GM21381 (cell line): ENCODE measurements around the gene MPC2.
A peak's percentile ranks its signal among the peaks of the same experiment; 100 is the strongest.

Source experiments
- ATAC-seq: cut with Tn5 transposase; IDR thresholded peaks from one replicate; pipeline ENCODE4 v1.9.1; 2021; ENCODE audit warnings: mild to moderate bottlenecking, moderate library complexity; ENCODE audit not compliant: unreplicated experiment

Gene MPC2

DNA sequence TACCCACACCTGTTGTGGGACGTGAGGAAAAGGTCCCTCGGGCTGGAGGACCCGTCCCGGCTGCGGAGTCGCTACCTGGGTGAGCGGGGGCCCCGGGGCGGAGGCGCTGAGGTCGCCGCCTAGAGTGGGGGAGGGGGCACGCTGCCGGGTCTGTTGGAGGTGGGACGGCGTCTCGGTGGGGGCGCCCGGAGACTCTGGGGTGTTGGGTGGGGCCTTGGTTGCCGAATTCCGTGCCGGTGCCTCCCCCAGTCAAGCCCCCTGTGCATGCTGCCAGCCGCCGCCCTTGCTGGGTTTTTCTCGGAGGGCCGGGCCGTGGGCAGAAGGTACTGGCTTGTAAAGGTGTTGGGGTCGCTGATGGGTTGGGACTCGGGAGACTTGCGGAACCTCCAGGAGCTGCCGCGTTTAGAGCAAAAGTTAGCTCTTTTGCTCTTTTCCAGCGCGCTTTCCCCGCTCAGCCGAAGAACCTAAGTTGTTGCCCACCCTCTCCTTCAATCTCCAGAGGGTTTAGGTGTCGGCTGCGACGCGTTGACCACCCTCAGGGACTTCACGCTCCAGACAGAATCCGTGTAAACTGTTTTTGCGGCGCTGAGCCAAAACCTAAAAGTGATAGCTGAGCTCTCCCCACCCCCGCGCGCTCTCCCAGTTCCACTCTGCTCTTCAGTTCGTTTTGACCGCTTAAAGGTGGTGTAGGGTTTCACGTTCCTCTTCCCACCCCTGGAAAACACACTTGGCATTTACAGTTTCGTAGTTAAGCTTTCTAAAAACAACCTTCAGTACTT, at the start of gene MPC2:
MPC2 (minus strand) TSS at position 143 of the 779 bp plus-strand sequence. CDS start 1,231 bp downstream, outside the sequence.
- peak; percentile 1 for ATAC-seq

DNA sequence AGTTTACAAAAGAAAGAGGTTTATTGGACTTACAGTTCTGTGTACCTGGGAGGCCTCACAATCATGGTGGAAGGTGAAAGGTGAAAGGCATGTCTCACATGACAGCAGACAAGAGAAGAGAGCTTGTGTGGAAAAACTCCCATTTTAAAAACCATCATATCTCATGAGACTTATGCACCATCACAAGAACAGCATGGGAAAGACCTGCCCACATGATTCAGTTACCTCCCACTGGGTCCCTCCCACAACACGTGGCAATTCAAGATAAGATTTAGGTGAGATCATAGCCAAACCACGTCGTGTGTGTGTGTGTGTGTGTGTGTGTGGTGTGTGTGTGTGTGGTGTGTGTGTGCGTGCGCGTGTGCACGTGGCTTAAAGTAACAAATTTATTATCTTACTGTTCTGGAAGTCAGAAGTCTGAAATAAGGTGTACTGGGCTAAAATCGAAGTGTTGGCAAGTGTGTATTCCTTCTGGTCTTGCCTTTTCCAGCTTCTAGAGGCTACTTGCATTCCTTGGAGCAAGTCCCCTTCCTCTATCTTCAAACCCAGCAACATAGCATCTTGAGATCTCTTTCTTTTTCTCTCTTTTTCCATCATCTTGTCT, 48.1 kb upstream of the MPC2 start:
- no peak for ATAC-seq

DNA sequence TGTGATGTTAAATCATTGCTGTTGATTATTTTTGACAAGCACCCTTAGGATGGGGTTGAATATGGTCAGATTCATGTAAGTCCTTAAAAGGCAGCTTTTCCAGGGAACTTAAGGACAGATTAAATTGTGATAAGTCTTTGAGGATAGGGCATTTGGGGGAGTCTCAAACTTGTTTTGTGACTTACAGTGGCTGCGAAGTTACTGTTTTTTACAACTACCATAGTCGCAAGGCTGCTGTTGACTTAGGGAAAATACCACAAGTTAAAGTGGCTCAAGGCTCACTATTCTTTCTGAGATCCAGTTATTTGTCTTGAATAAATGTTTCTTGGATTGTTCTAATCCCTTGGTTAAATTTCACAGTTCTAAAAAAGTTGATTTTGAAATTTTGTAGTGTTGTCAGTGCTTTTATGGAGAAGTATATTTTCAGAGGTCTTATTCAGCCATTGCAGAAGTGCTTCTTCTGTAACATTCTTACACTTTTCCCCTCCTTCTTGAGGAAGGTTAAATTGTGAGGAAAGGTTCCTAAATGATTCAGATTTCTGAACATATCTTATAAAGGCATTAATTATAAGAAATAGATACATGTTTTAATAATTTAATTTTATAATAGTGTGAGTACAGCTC, 47.0 kb upstream of the MPC2 start:
- ATAC-seq, result no peak

DNA sequence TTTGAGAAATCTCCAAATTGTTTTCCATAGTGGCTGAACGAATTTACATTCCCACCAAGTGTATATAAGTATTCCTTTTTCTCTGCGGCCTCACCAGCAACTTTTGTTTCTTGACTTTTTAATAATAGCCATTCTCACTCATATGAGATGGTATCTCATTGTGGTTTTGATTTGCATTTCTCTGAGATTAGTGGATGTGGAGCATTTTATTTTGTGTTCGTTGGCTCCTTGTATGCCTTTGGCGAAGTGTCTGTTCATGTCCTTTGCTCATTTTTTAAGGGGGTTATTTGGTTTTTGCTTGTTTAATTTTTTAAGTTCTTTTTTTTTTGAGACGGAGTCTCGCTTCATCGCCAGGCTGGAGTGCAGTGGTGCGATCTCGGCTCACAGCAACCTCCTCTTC, 45.1 kb upstream of the MPC2 start:
- no peak for ATAC-seq

DNA sequence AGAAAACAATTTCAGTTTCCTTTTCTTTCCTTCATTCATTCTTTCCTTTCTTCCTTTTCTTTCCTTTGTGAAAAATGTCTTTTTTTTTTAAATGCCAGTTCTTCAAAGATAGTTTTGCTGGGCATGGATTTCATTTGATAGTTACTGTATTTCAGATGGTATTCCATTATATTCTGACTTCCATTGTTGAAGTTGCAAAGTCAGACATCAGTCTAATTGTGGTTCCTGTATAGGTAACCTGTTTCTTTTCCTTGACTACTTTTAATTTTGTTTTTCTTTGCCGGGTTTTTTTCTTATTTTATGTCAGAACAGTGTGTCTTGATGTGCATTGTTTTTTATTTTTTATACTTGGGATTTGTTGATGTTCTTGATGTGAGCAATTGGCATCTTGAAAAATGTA, 40.4 kb upstream of the MPC2 start:
- no peak for ATAC-seq

DNA sequence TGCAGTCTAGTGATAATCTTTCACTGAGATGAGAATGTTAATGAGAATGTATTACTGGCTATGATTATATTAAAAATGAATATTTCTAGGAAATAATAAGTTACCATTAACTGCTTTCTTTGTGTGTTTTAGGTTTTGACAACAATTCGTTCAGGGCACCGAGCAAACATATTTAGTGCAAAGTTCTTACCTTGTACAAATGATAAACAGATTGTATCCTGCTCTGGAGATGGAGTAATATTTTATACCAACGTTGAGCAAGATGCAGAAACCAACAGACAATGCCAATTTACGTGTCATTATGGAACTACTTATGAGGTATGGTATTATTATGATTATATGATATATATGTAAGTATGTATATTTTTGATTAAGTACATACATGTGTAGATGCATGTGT, 37.8 kb upstream of the MPC2 start:
- ATAC-seq, result no peak

DNA sequence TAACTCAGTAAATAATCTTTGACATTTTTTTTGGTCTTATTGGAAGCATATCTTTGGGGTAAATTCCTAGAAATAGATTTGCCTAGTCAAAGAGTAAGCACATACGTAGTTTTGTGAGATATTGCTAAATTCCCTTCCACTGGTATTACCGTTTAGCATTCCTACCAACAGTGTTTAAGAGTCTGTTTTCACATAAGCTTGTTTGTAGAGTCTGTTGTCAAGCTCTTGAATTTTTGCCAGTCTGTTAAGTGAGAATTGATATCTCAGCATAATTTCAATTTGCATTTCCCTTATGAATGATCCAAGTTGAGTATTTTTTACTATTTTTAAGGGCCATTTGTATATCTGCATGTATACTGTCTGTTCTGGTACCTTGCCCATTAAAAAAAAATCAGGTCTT, 37.0 kb upstream of the MPC2 start:
- no peak for ATAC-seq

DNA sequence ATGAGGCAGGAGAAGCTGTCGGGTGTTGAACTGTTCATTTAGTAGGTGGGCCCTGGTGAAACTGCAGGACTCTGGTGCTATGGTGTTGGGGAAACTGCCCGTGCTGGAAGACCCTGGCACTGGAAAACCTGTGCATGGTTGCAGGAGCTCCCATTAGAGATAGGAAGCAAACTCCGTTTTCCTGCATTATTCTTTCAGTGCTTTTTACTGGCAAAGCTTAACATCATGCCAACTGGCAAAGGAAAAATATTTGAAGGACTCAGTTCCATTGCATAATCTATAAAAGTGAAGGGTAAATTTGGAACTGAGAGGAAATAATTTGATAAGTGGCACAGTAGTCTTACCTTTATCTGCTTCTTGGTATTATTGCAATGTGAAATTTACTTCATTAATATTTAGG, 31.7 kb upstream of the MPC2 start:
- ATAC-seq, result no peak

DNA sequence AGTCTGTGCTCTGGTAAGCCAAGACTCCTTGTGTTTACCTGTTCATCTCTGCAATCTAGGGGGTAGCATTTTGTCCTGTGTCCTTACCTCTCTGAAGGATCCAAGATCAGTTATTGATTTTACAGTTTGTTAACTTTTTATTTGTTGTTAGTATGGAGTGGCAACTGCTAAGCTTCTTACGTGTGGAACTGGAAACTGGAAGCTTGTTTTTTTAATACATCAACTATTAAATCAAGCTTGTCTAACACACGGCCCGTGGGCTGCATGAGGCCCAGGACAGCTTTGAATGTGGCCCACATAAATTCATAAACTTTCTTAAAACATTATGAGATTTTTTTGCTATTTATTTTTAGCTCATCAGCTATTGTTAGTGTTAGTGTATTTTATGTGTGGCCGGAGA, 29.2 kb upstream of the MPC2 start:
- ATAC-seq, result no peak

DNA sequence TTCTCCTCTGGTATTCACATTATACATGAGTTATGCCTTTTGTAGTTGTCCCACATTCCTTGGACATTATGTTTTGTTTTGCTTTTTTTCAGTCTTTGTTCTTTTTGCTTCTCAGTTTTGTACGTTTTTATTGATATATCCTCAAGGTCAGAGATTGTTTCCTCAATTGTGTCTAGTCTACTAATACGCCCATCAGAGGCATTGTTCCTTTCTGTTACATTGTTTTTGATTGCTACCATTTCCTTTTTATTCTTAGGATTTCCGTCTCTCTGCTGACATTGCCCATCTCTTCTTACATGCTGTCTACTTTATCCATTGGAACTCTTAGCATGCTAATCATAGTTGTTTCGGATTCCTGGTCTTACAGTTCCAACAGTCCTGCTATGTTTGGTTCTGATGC, 27.8 kb upstream of the MPC2 start:
- no peak for ATAC-seq

DNA sequence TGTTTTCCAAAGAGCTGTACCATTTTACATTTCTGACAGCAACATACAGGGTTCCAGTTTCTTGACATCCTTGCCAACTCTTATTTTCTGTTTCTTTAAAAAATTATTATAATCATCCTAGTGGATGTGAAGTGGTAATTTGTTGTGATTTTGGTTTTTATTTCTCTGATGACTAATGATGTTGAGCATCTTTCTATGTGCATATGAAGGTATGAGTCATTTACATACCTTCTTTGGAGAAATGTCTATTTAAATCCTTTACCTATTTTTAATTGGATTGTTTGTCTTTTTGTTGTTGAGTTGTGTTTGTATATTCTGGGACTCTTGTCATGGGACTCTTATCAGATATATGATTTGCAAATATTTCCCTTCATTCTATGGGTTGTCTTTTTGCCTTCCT, 20.8 kb upstream of the MPC2 start:
- no peak for ATAC-seq

DNA sequence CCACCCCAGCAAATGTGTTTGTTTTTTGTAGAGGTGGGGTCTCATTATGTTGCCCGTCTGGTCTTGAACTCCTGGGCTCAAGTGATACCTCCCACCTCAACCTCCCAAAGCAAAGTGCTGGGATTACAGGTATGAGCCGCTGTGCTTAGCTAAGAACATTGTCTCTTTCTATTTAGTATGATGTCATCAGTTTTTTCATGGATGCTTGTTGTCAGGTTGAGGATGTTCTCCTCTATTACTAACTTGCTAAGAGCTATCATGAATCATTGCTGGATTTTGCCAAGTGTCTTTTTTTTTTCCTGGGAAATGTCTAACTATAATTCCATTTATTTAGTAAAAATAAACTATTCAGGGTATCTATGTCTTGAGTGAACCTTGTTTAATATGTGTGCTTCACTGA, 19.0 kb upstream of the MPC2 start:
- ATAC-seq, result no peak

DNA sequence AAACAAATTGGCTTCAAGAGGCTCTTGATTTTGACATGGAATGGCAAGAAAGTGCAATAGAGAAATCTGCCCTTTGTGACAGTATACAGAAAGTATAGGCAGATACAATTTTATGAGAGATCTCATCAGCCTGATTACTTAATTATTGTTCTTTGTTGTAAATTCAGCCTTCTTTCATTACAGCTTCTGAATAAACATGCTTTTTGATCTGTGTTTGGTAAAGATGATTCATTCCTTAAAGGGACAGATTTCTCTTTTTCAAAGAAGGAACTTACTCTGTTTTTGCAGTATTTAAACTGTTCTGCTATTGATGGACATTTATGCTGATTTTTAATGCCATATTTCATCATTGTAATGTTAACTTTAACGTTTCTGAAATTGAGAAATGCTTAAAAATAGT, 13.7 kb upstream of the MPC2 start:
- no peak for ATAC-seq

DNA sequence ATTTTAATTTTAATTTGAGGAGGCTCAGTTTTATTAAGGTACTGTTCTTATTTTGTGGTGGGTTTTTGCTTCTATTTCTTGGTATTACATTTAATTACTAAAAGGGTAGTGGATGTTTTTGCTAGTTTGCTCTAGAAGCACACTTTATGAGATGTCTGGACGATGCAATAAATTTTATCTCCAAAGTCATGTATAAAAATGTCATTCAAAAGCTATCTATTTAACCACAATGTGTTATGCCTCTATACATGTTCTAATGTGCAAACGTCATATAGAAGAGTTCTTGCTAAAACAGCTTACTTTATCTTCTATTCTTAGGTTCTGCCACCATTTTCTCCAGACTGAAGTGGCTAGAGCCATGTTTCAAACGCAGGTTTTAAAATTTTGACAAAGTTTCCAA, 12.9 kb upstream of the MPC2 start:
- no peak for ATAC-seq

DNA sequence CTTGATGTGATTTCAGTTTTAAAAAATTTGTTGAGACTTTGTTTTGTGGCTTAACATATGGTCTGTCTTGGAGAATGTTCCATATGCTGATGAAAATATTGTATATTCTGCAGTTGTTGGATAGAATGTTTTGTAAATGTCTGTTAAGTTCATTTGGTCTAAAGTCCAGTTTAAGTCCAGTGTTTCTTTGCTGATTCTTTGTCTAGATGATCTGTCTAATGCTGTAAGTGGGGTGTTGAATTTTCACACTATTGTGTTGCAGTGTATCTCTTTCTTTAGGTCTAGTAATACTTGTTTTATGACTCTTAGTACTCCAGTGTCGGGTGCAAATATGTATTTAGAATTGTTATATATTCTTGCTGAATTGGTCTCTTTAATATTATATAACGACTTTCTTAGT, 10.9 kb upstream of the MPC2 start:
- ATAC-seq, result no peak

DNA sequence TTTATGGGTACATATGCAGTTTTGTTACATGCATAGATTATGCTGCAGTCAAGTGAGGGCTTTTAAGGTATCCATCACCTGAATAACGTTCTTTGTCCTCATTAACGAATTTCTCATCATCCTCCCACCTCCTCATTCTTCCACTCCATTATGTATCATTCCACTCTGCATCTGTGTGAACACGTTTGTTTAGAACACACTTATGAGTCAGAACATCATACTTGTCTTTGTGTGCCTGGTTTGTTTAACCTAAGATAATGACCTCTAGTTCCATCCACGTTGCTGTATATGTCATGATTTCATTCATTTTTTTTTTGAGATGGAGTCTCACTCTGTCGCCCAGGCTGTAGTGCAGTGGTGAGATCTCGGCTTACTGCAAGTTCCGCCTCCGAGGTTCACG, 6.7 kb upstream of the MPC2 start:
- no peak for ATAC-seq

DNA sequence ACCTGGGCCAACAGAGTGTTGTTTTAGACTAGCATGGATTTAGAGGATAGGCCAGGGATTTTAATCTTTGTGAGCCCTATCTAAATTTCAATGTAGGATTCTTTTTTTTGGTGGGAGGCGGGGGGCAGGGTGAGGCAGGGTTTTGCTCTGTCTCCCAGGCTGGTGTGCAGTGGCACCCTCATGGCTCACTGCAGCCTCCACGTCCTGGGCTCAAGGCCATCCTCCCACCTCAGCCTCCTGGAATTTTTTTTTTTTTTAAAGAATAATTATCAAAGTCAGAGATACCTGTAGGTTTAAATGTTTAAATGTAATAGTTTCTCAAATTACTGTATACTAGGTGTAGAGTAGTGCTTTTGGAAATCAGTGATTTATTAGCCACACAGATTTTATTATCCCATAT, 3.4 kb upstream of the MPC2 start:
- ATAC-seq, result no peak

DNA sequence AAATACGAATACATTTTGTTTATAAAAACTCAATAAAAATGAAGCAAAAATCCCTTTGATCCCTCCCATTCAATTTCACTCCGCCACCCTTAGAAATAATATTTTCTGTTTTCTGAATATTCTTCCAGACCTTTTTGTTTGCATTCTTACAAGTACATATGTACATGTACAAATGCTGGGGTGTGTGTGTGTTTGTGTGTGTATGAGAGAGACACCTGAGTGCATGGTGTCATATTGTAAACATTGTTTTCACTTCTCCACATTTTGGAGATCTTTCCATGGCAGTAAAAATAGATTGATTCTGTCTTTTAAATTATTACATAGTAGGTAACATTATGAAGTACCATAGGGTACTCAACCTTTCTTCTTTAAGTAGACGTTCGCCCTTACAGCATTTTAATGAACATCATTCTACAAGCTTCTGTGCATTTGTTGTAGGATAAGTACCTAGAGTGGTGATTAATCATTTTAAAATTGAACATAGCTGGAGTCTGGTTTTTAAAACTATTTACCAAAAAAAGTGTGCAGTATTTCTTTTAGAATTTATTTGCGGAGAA, 1.3 kb upstream of the MPC2 start:
- ATAC-seq, result no peak

DNA sequence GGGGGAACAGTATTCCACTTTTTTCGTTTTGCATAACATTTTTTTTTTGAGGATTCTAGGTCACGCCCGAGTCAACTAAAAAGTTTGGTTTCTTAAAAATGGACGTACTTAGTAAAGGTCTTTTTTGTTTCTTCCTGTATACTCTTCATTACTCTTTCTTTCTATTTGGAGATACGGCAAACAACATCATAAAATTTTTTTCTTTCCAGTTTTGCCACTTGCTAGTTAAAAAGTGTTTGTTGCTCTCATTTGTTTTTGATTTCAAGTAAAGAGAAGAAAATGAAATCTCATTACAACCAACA, 788 bp upstream of the MPC2 start:
- no peak for ATAC-seq

DNA sequence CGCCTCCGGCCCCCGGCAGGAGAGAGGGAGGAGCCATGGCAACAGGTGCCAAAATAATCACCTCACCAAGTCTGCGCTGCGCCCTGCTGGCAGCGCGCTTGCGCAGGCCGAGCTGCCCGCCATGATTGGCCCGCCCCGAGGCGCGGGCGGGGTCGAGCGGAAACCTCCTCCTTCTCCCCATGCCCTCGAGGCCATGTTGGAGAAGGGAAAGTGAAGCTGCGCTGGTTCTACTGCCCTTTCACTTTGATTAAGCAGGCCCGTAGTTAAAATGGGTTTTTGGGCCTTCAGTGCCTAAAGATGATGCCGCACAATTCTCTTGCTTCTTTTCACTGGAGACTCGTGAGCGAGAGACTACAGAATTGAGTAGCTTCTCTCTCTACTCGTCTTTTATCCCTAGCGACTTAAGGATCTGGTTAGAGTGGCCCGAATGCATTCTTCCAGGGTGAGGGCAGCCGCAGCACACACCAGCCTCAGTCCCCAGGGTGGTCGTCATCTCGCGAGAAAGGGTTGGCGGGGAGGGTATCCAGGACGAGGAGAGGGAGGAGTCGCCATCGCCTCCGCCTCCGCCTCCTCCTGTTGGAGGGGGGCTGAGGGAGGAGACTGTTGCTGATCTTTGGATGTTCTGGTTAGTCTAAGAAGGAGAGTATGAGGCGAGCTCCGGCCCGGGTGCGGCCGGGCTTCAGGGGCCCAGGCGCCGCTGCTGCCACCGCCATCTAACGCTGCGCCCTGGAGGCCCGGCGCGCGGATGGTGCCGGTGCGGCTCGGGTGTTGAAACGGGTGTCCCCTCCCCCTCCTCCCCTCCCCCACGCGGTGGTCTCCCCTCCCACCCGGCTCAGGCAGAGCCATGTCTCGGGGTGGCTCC, 573 bp downstream of the MPC2 start, which contains the start of gene DCAF6:
DCAF6 (plus strand) TSS at position 616 of the 862 bp plus-strand sequence; CDS start at position 845, 229 bp downstream.
- peak; percentile 75 for ATAC-seq
